ENCODE measurements around the gene WFS1. TPM values are rescaled to one million over a fixed set of nuclear protein-coding genes. Genes with fewer than 3 reads are reported as not detected.

Gene WFS1
- polyA plus RNA-seq, 1 experiment = 46.8 TPM

- peaks cover 19% of the 10 kb centered on the region for H3K27me3 ChIP-seq (ENCODE audit: control insufficient read depth, insufficient read depth, low read length)
- no peak overlapping the region for H3K4me3 ChIP-seq (ENCODE audit: low read depth, low read length)
- H3K27ac ChIP-seq (ENCODE audit: low read depth, low read length) = no peak overlapping the region
- POLR2A ChIA-PET = no interaction called here
- no peak for DNase-seq (ENCODE audit: low read depth, low spot score)
- 0 out of 2 replicates have a peak, but pooled peaks cover 5% of the 10 kb centered on the region for H3K9me3 ChIP-seq (ENCODE audit: control insufficient read depth, insufficient read depth, low read length)
- TF ChIP-seq CTCF (IDR thresholded peaks at IDR 0.05; ENCODE audit: low read depth, low read length) = peak; percentile 51
- CTCF ChIA-PET = interaction anchor here (0.6 to 18.6 kb wide), 7 partner anchors 9 to 284 kb away, joined by 4 to 563 read pairs (median 17); partner anchors contain the start of gene WFS1
These were observed 63.9 kb downstream of the WFS1 start for GRCh38 chr4:6333301-6334202.

GRCh38 chr4:6334203-6334887 lies 64.7 kb downstream of the WFS1 start:
- POLR2A ChIA-PET = no interaction called here
- Histone ChIP-seq H3K27ac (ENCODE audit: low read depth, low read length) (no peak overlapping the region), H3K27me3 (ENCODE audit: control insufficient read depth, insufficient read depth, low read length) (peaks cover 18% of the 10 kb centered on the region), H3K4me3 (ENCODE audit: low read depth, low read length) (no peak overlapping the region), H3K9me3 (ENCODE audit: control insufficient read depth, insufficient read depth, low read length) (0 out of 2 replicates have a peak, but pooled peaks cover 5% of the 10 kb centered on the region)
- no peak for TF ChIP-seq CTCF (IDR thresholded peaks at IDR 0.05; ENCODE audit: low read depth, low read length)
- DNase-seq (ENCODE audit: low read depth, low spot score) = no peak
- CTCF ChIA-PET = interaction anchor here (1.1 to 18.6 kb wide), 4 partner anchors 9 to 213 kb away, joined by 4 to 563 read pairs (median 180); partner anchors contain the start of gene WFS1

- 0 out of 2 replicates have a peak, but pooled peaks cover 5% of the 10 kb centered on the region for H3K9me3 ChIP-seq (ENCODE audit: control insufficient read depth, insufficient read depth, low read length)
- H3K27me3 ChIP-seq (ENCODE audit: control insufficient read depth, insufficient read depth, low read length) = peaks cover 16% of the 10 kb centered on the region
- ChIA-PET POLR2A (no interaction called here), CTCF (interaction anchor here (6.2 to 18.6 kb wide), 3 partner anchors 8 to 85 kb away, joined by 50 to 563 read pairs (median 310); partner anchors contain the start of gene WFS1)
- H3K27ac ChIP-seq (ENCODE audit: low read depth, low read length) = no peak overlapping the region
- no peak for TF ChIP-seq CTCF (IDR thresholded peaks at IDR 0.05; ENCODE audit: low read depth, low read length)
- no peak overlapping the region for H3K4me3 ChIP-seq (ENCODE audit: low read depth, low read length)
- DNase-seq (ENCODE audit: low read depth, low spot score) = no peak
These were observed 65.5 kb downstream of the WFS1 start for GRCh38 chr4:6335040-6335590.

- ChIA-PET CTCF (interaction anchor here (1.0 to 18.6 kb wide), 2 partner anchors 8 to 86 kb away, joined by 3 to 563 read pairs; no protein-coding TSS in a partner anchor), POLR2A (no interaction called here)
- no peak for TF ChIP-seq CTCF (IDR thresholded peaks at IDR 0.05; ENCODE audit: low read depth, low read length)
- 0 out of 2 replicates have a peak, but pooled peaks cover 5% of the 10 kb centered on the region for H3K9me3 ChIP-seq (ENCODE audit: control insufficient read depth, insufficient read depth, low read length)
- no peak overlapping the region for H3K27ac ChIP-seq (ENCODE audit: low read depth, low read length)
- H3K4me3 ChIP-seq (ENCODE audit: low read depth, low read length) = no peak overlapping the region
- no peak for DNase-seq (ENCODE audit: low read depth, low spot score)
- H3K27me3 ChIP-seq (ENCODE audit: control insufficient read depth, insufficient read depth, low read length) = peaks cover 16% of the 10 kb centered on the region
These were observed 66.5 kb downstream of the WFS1 start for GRCh38 chr4:6336166-6336565.

Data from AG04450 (cell line).